Calu3 (cell line): Measurements from ENCODE around the gene ACAP3. TPM values are rescaled to one million over a fixed set of nuclear protein-coding genes. Genes with fewer than 3 reads are reported as not detected.

Experiments
- BruUV-seq: library from RNA; stranded (reverse); fragments of 400-500 nt; replicated peaks from 2 replicates; lab custom pipeline; 2021; lab: Mats Ljungman, UMichigan
- CTCF ChIA-PET: fragments of 300-600 bp; sonication (Branson Sonifier 250); formaldehyde crosslinking; loops from one replicate; lab custom pipeline; 2022; ENCODE audit warnings: antibody characterized with exemption; lab: Charles Lee
- DNase-seq: peaks from one replicate; pipeline ENCODE4 v3.0.0; 2022
- H3K27ac Mint-ChIP-seq: one replicate; pipeline ENCODE4 v1.8.0; 2022; ENCODE audit warnings: mixed read lengths; ENCODE audit not compliant: unreplicated experiment
- H3K27me3 Mint-ChIP-seq: one replicate; pipeline ENCODE4 v1.8.0; 2022; ENCODE audit warnings: mixed read lengths; ENCODE audit not compliant: unreplicated experiment
- H3K36me3 Mint-ChIP-seq: one replicate; pipeline ENCODE4 v1.8.0; 2022; ENCODE audit warnings: mild to moderate bottlenecking, moderate library complexity, mixed read lengths; ENCODE audit not compliant: insufficient read depth, unreplicated experiment
- H3K4me1 Mint-ChIP-seq: one replicate; pipeline ENCODE4 v1.8.0; 2022; ENCODE audit warnings: mild to moderate bottlenecking, low read depth, mixed read lengths; ENCODE audit not compliant: unreplicated experiment
- H3K4me3 Mint-ChIP-seq: one replicate; pipeline ENCODE4 v1.8.0; 2022; ENCODE audit warnings: mild to moderate bottlenecking, low read depth, moderate library complexity, mixed read lengths; ENCODE audit not compliant: unreplicated experiment
- H3K9me3 Mint-ChIP-seq: one replicate; pipeline ENCODE4 v1.8.0; 2022; ENCODE audit warnings: low read depth, mixed read lengths; ENCODE audit not compliant: unreplicated experiment
- intact Hi-C: fragments of 100-400 bp; cut with micrococcal nuclease; formaldehyde crosslinking; loops from one replicate; pipeline ENCODE4 v1.10.0; 2022; ENCODE audit not compliant: unreplicated experiment
- total RNA-seq: library from RNA; stranded (reverse); gene quantifications from 2 replicates; pipeline ENCODE4 v1.2.3, GENCODE V29; 2022
- TF ChIP-seq, protein P1 (sequence below): fragments of 200-600 bp; IDR thresholded peaks from one replicate; pipeline ENCODE4 v1.8.0; 2022; ENCODE audit warnings: antibody characterized with exemption; ENCODE audit not compliant: unreplicated experiment

The ACAP3 gene
- total RNA-seq, 1 experiment from 2014 or later = 41.1 TPM

DNA sequence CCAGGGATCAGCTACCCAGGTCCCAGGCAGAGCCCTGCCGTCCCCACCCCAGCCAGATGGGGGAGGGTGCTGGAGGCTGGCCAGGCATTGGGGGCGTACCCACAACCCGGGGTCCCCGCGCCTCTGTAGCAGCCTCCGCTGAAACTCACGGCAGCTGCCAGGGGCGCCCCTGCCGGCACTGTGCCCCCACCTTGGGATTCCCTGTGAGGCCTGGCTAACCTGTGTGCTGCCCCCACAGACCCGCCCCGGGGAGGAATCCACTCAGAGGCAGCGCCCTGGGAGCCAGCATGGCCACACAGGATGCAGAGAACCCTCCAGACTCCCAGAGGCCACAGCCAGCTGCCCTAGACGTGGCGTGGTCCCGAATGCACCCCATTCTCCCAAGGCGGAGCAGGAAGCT lies 37.7 kb upstream of the ACAP3 start:
- Mint-ChIP-seq H3K27me3 (no peaks in the 10 kb centered on the region), H3K9me3 (no peaks in the 10 kb centered on the region), H3K27ac (peak overlapping the region; percentile 70), H3K4me1 (peaks cover 24% of the 10 kb centered on the region), H3K36me3 (peaks cover 56% of the 10 kb centered on the region), H3K4me3 (peak overlapping the region; percentile 80)
- CTCF ChIA-PET = interaction anchor here (0.6 kb wide), 1 partner anchor 30 kb away, joined by 3 read pairs; the partner anchor contains the start of gene AURKAIP1
- intact Hi-C loops = no loop called here
- no peak for DNase-seq
- no TSS peak for BruUV-seq
- TF ChIP-seq, protein P1, sequence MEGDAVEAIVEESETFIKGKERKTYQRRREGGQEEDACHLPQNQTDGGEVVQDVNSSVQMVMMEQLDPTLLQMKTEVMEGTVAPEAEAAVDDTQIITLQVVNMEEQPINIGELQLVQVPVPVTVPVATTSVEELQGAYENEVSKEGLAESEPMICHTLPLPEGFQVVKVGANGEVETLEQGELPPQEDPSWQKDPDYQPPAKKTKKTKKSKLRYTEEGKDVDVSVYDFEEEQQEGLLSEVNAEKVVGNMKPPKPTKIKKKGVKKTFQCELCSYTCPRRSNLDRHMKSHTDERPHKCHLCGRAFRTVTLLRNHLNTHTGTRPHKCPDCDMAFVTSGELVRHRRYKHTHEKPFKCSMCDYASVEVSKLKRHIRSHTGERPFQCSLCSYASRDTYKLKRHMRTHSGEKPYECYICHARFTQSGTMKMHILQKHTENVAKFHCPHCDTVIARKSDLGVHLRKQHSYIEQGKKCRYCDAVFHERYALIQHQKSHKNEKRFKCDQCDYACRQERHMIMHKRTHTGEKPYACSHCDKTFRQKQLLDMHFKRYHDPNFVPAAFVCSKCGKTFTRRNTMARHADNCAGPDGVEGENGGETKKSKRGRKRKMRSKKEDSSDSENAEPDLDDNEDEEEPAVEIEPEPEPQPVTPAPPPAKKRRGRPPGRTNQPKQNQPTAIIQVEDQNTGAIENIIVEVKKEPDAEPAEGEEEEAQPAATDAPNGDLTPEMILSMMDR = no peak

DNA sequence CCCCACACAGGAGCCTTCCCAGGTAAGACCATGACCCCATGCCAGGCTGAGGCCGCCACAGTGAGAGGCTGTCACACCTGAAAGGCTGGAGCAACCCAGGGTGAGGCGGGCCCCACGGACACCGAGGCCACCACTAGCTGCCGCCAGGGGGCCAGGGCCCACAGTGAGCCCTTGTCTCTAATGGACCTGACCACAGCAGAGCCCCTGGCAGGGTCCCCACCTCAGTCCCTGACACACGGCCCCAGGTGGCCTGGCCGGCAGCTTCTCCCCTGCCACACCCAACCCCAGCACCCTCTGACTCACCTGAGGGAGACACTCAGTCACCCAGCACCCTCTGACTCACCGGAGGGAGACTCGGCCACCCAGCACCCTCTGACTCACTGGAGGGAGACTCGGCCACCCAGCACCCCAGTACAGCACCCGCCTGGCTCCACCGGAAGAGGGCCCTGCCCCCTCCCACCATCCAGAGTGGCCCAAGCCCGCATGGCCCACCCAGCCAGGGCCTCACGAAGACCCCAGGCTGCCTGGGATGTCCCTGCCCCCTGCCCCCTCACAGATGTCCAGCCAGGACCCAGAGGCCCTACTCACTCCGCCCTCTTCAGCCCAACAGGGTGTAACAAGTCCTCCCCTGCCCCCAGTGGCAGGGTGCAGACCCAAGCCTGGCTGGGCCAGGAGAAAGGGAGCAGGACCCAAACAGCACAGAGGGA lies 37.1 kb upstream of the ACAP3 start:
- CTCF ChIA-PET = interaction anchor here (1.1 kb wide), 1 partner anchor 63 kb away, joined by 3 read pairs; no protein-coding TSS in a partner anchor
- no peaks in the 10 kb centered on the region for H3K27me3 Mint-ChIP-seq
- peaks cover 24% of the 10 kb centered on the region for H3K4me1 Mint-ChIP-seq
- H3K36me3 Mint-ChIP-seq = peaks cover 60% of the 10 kb centered on the region
- H3K9me3 Mint-ChIP-seq = no peaks in the 10 kb centered on the region
- no TSS peak for BruUV-seq
- TF ChIP-seq, protein P1 = peak; percentile 62
- peak; percentile 90 for DNase-seq
- intact Hi-C loops = no loop called here
- H3K4me3 Mint-ChIP-seq = peak overlapping the region; percentile 80
- peak overlapping the region; percentile 70 for H3K27ac Mint-ChIP-seq

DNA sequence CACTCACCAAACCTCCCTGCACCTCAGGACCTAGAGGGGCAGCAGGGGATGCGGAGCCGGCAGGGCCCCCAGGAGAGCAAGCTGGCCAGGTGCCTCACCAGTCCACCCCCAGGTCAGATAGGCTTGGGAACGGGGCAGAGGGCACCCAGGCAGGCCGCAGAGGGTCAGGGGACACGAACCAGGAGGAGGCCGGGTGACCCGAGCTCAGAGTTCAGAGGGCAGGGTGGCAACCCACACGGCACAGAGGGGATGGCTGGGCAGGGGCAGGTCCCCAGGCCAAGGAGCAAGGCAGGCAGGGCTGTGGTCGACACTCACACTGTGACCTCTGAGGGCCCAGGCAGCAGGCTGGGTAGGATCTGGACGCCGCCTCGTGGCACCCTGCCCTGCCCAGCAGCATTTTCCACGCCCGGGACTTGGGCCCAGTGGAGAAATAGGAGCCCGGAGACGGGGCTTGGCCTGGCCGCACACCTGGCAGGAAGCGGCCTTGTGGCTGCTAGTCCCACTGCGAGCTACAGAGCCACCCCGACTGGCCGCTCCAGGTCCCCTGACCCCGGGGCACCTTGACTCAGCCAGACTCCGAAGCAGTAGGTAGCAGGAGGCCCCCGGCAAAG lies 36.2 kb upstream of the ACAP3 start:
- peak overlapping the region; percentile 80 for H3K4me3 Mint-ChIP-seq
- H3K36me3 Mint-ChIP-seq = peaks cover 64% of the 10 kb centered on the region
- no peaks in the 10 kb centered on the region for H3K9me3 Mint-ChIP-seq
- no peaks in the 10 kb centered on the region for H3K27me3 Mint-ChIP-seq
- H3K27ac Mint-ChIP-seq = peak overlapping the region; percentile 70
- TF ChIP-seq, protein P1 = no peak
- CTCF ChIA-PET = interaction anchor here (1.1 kb wide), 1 partner anchor 62 kb away, joined by 3 read pairs; no protein-coding TSS in a partner anchor
- DNase-seq = peak; percentile 44
- peaks cover 24% of the 10 kb centered on the region for H3K4me1 Mint-ChIP-seq
- BruUV-seq = no TSS peak
- intact Hi-C loops = no loop called here

DNA sequence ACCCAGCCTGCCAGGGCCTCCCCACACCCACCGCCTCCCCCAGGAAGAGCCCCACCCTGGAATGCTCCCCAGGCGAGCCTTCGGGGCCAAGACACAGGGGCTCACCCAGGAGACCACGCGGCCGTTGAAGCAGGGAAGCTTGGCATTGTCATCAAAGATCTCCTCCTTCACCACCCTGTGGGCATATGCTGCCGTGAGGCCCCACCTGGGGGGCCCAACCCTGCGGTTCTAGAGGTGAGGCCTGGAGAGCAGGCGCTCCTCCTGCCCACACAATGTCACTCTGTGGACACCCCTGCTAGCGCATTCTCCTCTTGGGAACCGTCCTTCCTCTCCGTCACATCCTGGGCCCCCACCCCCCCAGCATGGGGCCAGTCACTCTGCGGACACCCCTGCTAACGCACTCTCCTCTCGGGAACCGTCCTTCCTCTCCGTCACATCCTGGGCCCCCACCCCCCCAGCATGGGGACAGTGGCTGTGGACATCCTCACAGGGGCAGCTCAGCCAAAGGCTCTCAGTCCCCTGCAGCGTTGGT lies 34.9 kb upstream of the ACAP3 start:
- no peak overlapping the region for H3K4me3 Mint-ChIP-seq
- no TSS peak for BruUV-seq
- H3K27ac Mint-ChIP-seq = peak overlapping the region; percentile 47
- CTCF ChIA-PET = no interaction called here
- peaks cover 24% of the 10 kb centered on the region for H3K4me1 Mint-ChIP-seq
- no peak for DNase-seq
- peaks cover 62% of the 10 kb centered on the region for H3K36me3 Mint-ChIP-seq
- intact Hi-C loops = no loop called here
- no peaks in the 10 kb centered on the region for H3K27me3 Mint-ChIP-seq
- TF ChIP-seq, protein P1 = no peak
- no peaks in the 10 kb centered on the region for H3K9me3 Mint-ChIP-seq
